Activated CD4-positive, alpha-beta T cell treated with anti-CD3 and anti-CD28 coated beads, Interleukin-2, amount 50 U/mL, for 1 hour (primary cell): ENCODE results near the gene CERK.
A peak's percentile ranks its signal among the peaks of the same experiment; 100 is the strongest.

ENCODE experiments used
- DNase-seq: peaks from one replicate; pipeline ENCODE4 v3.0.0-alpha.2; 2020

Gene CERK

DNA sequence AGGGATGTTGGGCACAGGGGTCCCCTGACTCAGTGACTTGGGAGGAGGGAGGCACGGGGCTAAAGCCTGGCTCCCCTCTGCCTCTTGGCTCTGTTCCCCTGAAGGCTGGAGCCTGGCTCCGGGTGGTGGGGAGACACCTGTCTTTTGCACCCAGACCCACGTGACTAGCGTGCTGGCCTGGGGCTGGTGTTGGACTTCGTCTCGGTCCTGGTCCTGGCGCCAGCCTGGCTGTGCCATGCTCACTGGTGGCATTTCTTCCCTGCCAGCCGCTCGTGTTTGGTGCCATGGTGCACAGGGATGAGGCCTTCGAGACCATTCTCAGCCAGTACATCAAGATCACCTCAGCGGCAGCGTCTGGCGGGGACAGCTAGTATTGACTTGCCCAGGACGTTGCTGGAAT, 61.2 kb downstream of the CERK start:
- no peak for DNase-seq

GRCh38 chr22:46676479-46676878, 61.6 kb downstream of the CERK start:
- DNase-seq = no peak

DNA sequence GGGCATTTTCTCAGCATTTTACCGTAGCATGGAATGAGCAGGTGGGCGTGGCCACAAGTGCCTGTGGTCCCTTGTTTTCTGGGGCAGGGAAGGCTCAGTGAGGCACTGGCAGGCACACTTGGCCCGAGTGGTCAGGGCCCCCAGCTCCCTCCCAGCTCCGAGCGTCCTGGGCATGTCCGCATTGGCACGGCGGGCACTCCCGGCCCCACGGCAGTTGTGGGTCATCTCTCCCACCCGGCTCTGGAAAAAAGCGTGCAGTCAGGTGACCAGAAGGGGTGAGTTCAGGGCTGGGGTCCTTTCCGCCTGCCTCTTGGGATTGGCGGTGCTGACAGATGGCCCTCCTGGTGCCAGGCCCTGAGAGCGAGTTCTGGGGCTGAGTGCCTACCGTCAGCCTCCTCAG, 62.1 kb downstream of the CERK start:
- DNase-seq = no peak

- no peak for DNase-seq
Measured at GRCh38 chr22:46675479-46675878, 62.6 kb downstream of the CERK start.

DNA sequence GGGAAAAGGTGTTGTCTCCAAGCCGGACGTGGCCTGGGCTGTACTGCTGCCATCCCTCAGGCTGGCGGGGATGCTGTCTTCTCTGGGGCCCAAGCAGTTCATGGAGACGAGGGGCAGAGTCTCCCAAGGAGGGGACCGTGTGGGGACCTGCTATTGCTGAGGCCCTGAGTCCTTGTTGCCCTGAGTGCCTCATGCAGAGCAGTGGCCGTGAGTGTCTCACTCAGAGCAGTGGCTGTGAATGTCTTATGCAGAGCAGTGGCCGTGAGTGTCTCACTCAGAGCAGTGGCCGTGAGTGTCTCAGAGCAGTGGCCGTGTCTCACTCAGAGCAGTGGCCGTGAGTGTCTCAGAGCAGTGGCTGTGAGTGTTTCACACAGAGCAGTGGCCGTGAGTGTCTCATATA, 63.1 kb downstream of the CERK start:
- no peak for DNase-seq

DNA sequence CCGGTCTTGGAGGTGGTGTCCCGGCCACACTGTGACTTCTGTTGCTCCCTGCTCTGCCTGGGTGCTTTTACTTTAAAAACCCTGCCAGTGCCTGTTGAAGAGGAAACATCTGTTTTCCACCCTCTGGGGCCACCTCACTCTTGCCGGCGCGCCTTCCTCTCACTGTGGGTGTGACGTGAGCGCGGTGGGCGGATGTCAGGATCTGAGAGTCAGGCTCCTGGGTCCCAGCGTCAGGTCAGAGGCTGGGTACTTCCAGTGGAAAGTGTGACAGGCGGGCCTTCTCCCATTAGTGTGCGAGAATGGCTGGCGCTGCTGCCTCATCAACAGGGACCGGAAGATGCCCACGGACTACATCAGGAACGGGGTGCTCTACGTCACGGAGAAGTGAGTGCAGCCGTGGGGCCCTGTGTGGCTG, 63.7 kb downstream of the CERK start:
- DNase-seq = peak; percentile 95

GRCh38 chr22:46673662-46674236, 64.3 kb downstream of the CERK start:
- peak; percentile 34 for DNase-seq

DNA sequence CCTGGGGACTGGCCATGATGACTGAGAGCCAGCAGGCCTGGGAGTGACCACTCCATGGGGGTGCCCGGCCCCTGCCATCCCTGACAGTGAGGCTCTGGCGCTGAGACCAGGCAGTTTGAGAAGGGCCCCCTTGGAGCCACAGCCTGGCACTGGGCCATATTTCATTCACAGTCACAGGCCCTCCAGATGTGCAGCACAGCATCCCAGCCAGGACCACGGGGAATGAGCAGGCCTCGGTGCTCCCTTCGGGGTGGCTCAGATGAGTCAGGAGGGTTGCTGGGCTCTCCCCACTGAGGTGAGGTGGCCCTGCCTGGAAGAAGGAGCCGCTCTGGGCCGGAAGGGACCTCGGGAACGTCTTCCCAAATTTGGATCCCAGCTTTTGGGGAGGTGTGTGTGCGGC, 64.8 kb downstream of the CERK start:
- no peak for DNase-seq

DNA sequence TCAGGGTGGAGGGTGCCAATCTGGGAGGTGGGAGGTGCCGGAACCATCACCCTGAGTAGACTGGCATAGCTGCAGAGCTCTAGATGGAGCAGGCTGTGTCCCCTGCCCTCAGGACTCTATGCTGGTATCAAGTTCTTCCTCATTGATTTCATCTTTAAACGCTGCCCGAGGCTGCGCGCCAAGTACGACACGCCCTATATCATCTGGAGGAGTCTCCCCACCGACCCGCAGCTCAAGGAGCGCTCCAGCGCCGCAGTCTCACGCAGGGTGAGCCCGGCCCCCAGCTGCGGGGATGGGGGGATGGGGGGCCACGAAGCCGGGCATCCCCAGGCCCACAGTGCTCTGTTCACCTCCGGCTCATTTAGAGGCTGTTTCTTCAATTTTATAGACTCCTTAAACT, 65.3 kb downstream of the CERK start:
- no peak for DNase-seq

DNA sequence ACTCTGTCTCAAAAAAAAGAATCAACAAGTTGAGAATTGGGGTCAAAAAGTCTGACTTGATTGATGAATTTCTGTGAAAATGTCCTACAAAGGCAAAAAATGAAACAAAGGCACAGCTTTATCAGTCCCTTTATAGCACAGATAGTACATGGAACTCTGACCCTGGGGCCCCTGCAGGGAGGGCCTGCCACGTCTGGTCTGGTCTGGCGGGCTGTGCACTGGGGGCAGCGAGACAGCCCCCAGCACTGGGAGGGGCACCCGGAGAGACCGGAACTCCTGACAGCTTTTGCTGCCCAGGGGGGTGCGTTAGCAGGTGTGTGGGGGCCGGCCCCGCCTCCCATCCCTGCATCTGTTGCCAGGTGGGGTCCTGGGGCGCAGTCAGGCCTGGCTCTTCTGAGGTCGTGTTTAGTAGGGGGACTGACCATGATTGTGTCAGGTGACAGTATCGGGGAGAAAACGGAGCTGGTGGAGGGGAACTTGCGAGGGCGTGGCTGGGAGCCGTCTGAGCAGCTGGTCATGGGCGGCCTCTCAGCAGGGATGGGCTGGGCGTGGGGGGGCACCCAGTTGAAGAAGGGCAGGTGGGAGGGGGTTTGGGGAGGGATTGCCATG, 66.1 kb downstream of the CERK start:
- no peak for DNase-seq

GRCh38 chr22:46669201-46669600, 68.9 kb downstream of the CERK start:
- no peak for DNase-seq

DNA sequence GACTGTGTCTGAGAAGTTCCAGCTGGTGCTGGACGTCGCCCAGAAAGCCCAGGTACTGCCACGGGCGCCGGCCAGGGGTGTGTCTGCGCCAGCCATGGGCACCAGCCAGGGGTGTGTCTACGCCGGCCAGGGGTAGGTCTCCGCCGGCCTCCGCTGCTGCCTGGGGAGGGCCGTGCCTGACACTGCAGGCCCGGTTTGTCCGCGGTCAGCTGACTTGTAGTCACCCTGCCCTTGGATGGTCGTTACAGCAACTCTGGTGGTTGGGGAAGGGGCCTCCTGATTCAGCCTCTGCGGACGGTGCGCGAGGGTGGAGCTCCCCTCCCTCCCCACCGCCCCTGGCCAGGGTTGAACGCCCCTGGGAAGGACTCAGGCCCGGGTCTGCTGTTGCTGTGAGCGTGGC, 69.9 kb downstream of the CERK start:
- no peak for DNase-seq

DNA sequence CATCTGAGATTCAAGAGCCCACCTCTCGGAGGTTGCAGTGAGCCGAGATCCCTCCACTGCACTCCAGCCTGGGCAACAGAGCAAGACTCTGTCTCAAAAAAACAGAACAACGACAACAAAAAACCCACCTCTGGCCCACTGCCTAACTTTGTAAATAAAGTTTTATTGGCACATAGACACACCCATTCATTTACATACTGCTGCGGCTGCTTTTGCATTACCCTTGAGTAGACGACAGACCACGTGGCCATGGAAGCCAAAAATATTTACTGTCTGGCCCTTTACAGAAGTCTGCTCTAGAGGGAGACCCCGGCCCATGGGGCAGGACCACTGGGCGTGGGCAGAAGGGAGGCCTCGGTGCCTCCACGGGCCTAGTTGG, 70.8 kb downstream of the CERK start:
- no peak for DNase-seq

- no peak for DNase-seq
Measured at GRCh38 chr22:46666577-46667244, 71.3 kb downstream of the CERK start.

DNA sequence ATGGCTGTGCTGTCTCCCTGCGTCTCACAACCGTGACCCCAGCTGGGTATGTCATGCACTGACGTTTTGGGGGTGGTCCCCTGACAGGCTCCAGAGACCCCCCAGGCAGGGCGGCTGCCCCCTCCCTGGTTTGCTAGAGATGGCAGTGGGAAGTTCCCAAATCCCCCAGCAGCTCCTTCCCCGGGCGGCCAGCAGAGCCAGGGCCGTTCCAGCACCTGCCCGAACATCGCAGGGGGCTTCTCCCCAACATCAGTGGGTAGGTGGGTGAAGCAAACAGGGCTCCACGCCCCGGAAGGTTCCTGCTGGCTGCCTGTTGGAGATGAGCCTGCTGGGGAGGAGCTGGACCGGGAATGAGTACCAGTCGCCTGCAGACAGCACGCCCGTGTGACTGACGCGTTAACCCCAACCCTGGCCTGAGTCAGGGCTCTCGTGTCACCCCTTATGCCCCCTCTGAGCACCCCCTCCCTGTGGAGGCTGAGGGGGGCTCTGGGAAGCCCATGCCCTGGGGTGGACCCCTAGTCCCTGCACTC, 72.2 kb downstream of the CERK start:
- no peak for DNase-seq

GRCh38 chr22:46665151-46665695, 72.8 kb downstream of the CERK start:
- no peak for DNase-seq

- DNase-seq = no peak
Measured at GRCh38 chr22:46664301-46664855, 73.7 kb downstream of the CERK start.

GRCh38 chr22:46663436-46664100, 74.5 kb downstream of the CERK start:
- DNase-seq = no peak

DNA sequence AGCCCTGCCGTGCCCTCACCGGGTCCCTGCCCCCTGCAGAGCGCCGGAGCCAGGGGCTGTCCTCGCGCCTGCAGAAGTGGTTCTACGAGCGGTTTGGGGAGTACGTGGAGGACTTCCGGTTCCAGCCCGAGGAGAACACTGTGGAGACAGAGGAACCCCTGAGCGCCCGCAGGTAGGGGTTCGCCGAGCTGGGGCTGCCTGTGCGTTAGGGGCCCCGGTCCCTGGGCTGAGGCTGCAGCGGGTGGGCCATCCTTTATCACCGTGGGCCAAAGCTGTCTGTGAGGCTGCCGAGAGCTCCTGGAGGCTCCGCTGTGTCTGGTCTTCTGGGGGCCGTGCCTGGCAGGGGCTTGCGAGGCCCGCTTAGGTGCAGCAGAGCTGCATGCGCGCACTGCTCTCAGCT, 75.1 kb downstream of the CERK start:
- DNase-seq = no peak

DNA sequence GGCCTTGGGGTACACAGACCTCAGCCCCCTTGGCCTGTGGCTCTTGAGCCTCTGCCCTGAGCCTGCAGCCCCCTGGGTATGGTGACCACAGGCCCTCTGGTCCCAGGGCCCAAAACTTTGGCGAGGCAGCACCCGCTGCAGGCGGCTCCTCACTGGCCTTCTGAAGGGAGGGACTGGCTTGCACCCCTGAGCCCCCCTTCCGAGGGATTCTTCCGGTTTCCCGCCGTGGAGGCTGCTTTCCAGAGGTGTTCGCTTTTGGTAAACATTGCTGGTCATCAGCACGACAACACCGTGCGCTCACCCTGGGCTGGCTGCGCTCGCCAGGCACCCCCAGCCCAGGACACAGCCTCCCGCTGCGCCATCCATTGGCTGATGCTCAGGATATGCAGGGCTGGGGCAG, 75.8 kb downstream of the CERK start:
- no peak for DNase-seq

- peak; percentile 46 for DNase-seq
Measured at GRCh38 chr22:46661221-46661851, 76.7 kb downstream of the CERK start.

- DNase-seq = peak; percentile 26
Measured at GRCh38 chr22:46660604-46661201, 77.3 kb downstream of the CERK start.
